Endothelial cell of umbilical vein (primary cell): ENCODE measurements around the gene CSH2.

Experiments used
- CTCF ChIP-seq, 2 donors: IDR thresholded peaks; 1 replicate in 1 of 2; 2 replicates in 1 of 2; pipeline ENCODE4 v1.5.1; 2011; ENCODE audit warnings: low read length in 2 of 2, mild to moderate bottlenecking in 2 of 2, moderate library complexity in 2 of 2, control low read depth in 1 of 2, inconsistent platforms in 1 of 2, low read depth in 1 of 2; ENCODE audit not compliant: insufficient read depth in 1 of 2; ENCODE audit errors: extremely low read depth in 1 of 2
- EZH2 ChIP-seq: IDR thresholded peaks from 2 replicates; pipeline ENCODE4 v1.6.1; 2012; ENCODE audit warnings: borderline replicate concordance, low read depth, mild to moderate bottlenecking, moderate library complexity, low read length, inconsistent platforms; ENCODE audit not compliant: severe bottlenecking
- FOS ChIP-seq: IDR thresholded peaks from 2 replicates; pipeline ENCODE4 v1.6.1; 2011; ENCODE audit warnings: mild to moderate bottlenecking, low read length, moderate library complexity, borderline replicate concordance; ENCODE audit not compliant: insufficient read depth
- JUN ChIP-seq: IDR thresholded peaks from 2 replicates; pipeline ENCODE4 v1.6.1; 2011; ENCODE audit warnings: borderline replicate concordance, low read depth; ENCODE audit not compliant: insufficient read length, insufficient read depth
- POLR2A ChIP-seq: IDR thresholded peaks from 2 replicates; pipeline ENCODE4 v1.6.1; 2012; ENCODE audit warnings: low read depth, mild to moderate bottlenecking, control low read depth, low read length
- TF ChIP-seq, protein P1 (sequence below): IDR thresholded peaks from 2 replicates; pipeline ENCODE4 v1.6.1; 2011; ENCODE audit not compliant: insufficient read depth, insufficient read length

- TF ChIP-seq POLR2A (no peak), EZH2 (no peak), CTCF (IDR thresholded peaks at IDR 0.05; ENCODE audit: extremely low read depth in 1 of 2, insufficient read depth in 1 of 2, low read depth in 1 of 2, low read length in 2 of 2) (no peak), FOS (no peak), JUN (no peak)
- TF ChIP-seq, protein P1, sequence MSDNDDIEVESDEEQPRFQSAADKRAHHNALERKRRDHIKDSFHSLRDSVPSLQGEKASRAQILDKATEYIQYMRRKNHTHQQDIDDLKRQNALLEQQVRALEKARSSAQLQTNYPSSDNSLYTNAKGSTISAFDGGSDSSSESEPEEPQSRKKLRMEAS = no peak
Measured at GRCh38 chr17:63830278-63830677, 43.2 kb downstream of the CSH2 start.
